H1 (cell line): ENCODE results near the gene RAB11A. TPM values are rescaled to one million over a fixed set of nuclear protein-coding genes. Genes with fewer than 3 reads are reported as not detected.

Experiments
- FOSL1 ChIP-seq: IDR thresholded peaks from 2 replicates; pipeline ENCODE4 v1.6.1; 2011; ENCODE audit warnings: mild to moderate bottlenecking, low read depth, low read length, moderate library complexity; ENCODE audit not compliant: insufficient read depth
- HDAC2 ChIP-seq, 2 experiments: fragments of 300-600 bp in 1 of 2; sonication (generic) in 1 of 2; IDR thresholded peaks; 2 replicates each; pipeline ENCODE4 v1.6.1; 2011 to 2012; ENCODE audit warnings: low read depth in 2 of 2, low read length in 2 of 2, mild to moderate bottlenecking in 2 of 2, moderate library complexity in 2 of 2, borderline replicate concordance in 1 of 2, inconsistent platforms in 1 of 2
- KDM4A ChIP-seq: IDR thresholded peaks from one replicate; pipeline ENCODE4 v1.7.1; 2012; ENCODE audit warnings: low read depth, mild to moderate bottlenecking, moderate library complexity, low read length, inconsistent platforms; ENCODE audit not compliant: severe bottlenecking
- POU5F1 ChIP-seq: IDR thresholded peaks from 2 replicates; pipeline ENCODE4 v1.6.1; 2011; ENCODE audit warnings: low read depth, mild to moderate bottlenecking, low read length, moderate library complexity
- RBBP5 ChIP-seq: IDR thresholded peaks from 2 replicates; pipeline ENCODE4 v1.7.1; 2012; ENCODE audit warnings: low read depth, mild to moderate bottlenecking, inconsistent platforms, low read length, moderate library complexity, borderline replicate concordance
- SUZ12 ChIP-seq: fragments of 200-600 bp; sonication (generic); IDR thresholded peaks from 2 replicates; pipeline ENCODE4 v1.6.1; 2012; ENCODE audit warnings: mild to moderate bottlenecking, inconsistent platforms, low read length, moderate library complexity, mixed read lengths
- TAF7 ChIP-seq: optimal IDR thresholded peaks from 2 replicates; pipeline ENCODE3; 2011; ENCODE audit warnings: low read depth, mild to moderate bottlenecking, inconsistent platforms, low read length, moderate library complexity, borderline replicate concordance
- polyA plus RNA-seq, 7 experiments: library from polyadenylated mRNA; depleted of rRNA in 3 of 7; stranded (reverse) in 5 of 7; unstranded in 2 of 7; fragments of >200 nt in 5 of 7; fragments of 200-250 nt in 2 of 7; gene quantifications; 1 replicate in 5 of 7; 2 replicates in 1 of 7; 4 replicates in 1 of 7; pipeline versions ENCODE4 v1.2.1 to v1.2.3, GENCODE V29; 2011 to 2013; ENCODE audit warnings: missing spikeins in 2 of 7, mixed read lengths in 2 of 7
- total RNA-seq: library from RNA; stranded (reverse); fragmentation: NEBNext Ultra II Directional; extraction: Animal tissue kit (Norgen Biotek cat#: 25700); gene quantifications from 2 replicates; pipeline ENCODE4 v1.2.1, GENCODE V29; 2021
- TF ChIP-seq, protein P1 (sequence below): IDR thresholded peaks from 2 replicates; pipeline ENCODE4 v1.6.1; 2011; ENCODE audit warnings: low read depth, mild to moderate bottlenecking, low read length; ENCODE audit not compliant: insufficient read depth

The RAB11A gene
- total and polyA plus RNA-seq, 2 of the 8 experiments (the other 6 are each of a cell fraction or from before 2014, with no cell fraction given) = 211 to 254 TPM

DNA sequence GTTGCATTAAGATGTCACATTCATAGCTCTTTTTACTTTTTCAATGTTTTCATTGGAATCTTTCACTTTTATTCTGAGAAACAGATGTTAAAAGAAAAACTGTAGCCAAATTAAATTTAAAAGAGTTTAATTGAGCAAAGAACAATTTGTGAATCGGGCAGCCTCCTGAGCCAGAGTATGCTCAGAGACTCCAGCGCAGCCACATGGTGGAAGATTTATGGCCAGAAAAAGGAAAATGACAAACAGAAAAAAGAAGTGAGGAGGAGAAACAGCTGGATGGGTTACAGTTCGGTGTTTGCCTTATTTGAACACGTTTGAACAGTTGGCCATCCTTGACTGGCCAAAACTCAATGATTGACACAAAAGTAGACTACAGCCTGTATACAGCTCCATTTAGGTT is 33.8 kb upstream of the RAB11A start (continued):
- no peak for TF ChIP-seq RBBP5
- TF ChIP-seq HDAC2 (IDR thresholded peaks at IDR 0.05; ENCODE audit: borderline replicate concordance in 1 of 2, low read depth in 2 of 2, low read length in 2 of 2) = no peak
- TF ChIP-seq POU5F1 = no peak
- TF ChIP-seq FOSL1 = no peak
- TF ChIP-seq SUZ12 = no peak
- no peak for TF ChIP-seq TAF7
- TF ChIP-seq, protein P1, sequence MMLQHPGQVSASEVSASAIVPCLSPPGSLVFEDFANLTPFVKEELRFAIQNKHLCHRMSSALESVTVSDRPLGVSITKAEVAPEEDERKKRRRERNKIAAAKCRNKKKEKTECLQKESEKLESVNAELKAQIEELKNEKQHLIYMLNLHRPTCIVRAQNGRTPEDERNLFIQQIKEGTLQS = no peak
- no peak for TF ChIP-seq KDM4A
